SK-N-SH treated with all-trans-retinoic acid at 6 μM for 48 hours (cell line): ENCODE measurements around the gene FAM174B.

ENCODE experiments used
- ATAC-seq: fragments of 200-7000 bp; cut with Tn5 transposase; 3 replicates; pipeline ENCODE4 v1.9.1; 2020; ENCODE audit warnings: mild to moderate bottlenecking, moderate library complexity
- ARNTL ChIP-seq: fragments of 450-650 bp; formaldehyde crosslinking; IDR thresholded peaks from 2 replicates; pipeline ENCODE4 v1.5.0; 2020; ENCODE audit warnings: low read depth, mild to moderate bottlenecking, moderate library complexity, borderline replicate concordance
- BACH2 ChIP-seq: fragments of 250-450 bp; sonication (Bioruptor Pico); IDR thresholded peaks from 2 replicates; pipeline ENCODE4 v1.9.0; 2021; ENCODE audit warnings: mild to moderate bottlenecking, borderline replicate concordance
- CREB5 ChIP-seq: fragments of 250-450 bp; sonication (Bioruptor Pico); IDR thresholded peaks from 2 replicates; pipeline ENCODE4 v1.5.1; 2020; ENCODE audit warnings: low read depth, mild to moderate bottlenecking, moderate library complexity
- CSDC2 ChIP-seq: fragments of 250-450 bp; sonication (Bioruptor Pico); IDR thresholded peaks from 2 replicates; pipeline ENCODE4 v1.5.0; 2020; ENCODE audit warnings: mild to moderate bottlenecking, moderate library complexity
- CSRNP3 ChIP-seq: fragments of 250-450 bp; sonication (Bioruptor Pico); IDR thresholded peaks from 2 replicates; pipeline ENCODE4 v1.5.1; 2021; ENCODE audit warnings: mild to moderate bottlenecking, moderate library complexity
- ESRRG ChIP-seq: fragments of 250-450 bp; sonication (Bioruptor Pico); IDR thresholded peaks from 2 replicates; pipeline ENCODE4 v1.6.1; 2021; ENCODE audit warnings: mild to moderate bottlenecking
- GLIS3 ChIP-seq: fragments of 250-450 bp; sonication (Bioruptor Pico); IDR thresholded peaks from 2 replicates; pipeline ENCODE4 v1.5.0; 2020; ENCODE audit warnings: mild to moderate bottlenecking, moderate library complexity
- ISL1 ChIP-seq: fragments of 250-450 bp; sonication (Bioruptor Pico); IDR thresholded peaks from 2 replicates; pipeline ENCODE4 v2.1.2; 2022; ENCODE audit warnings: mild to moderate bottlenecking, moderate library complexity
- OSR1 ChIP-seq: fragments of 250-450 bp; sonication (Bioruptor Pico); IDR thresholded peaks from 2 replicates; pipeline ENCODE4 v1.8.0; 2022; ENCODE audit warnings: moderate library complexity, mild to moderate bottlenecking, inconsistent platforms
- PATZ1 ChIP-seq: fragments of 250-450 bp; sonication (Bioruptor Pico); IDR thresholded peaks from 2 replicates; pipeline ENCODE4 v1.8.0; 2020; ENCODE audit warnings: mild to moderate bottlenecking, moderate library complexity, borderline replicate concordance
- POU6F1 ChIP-seq: fragments of 250-450 bp; sonication (Bioruptor Pico); IDR thresholded peaks from 2 replicates; pipeline ENCODE4 v1.8.0; 2021; ENCODE audit warnings: low read depth, mild to moderate bottlenecking, moderate library complexity, borderline replicate concordance
- PPARA ChIP-seq: fragments of 250-450 bp; sonication (Bioruptor Pico); IDR thresholded peaks from 2 replicates; pipeline ENCODE4 v1.5.0; 2020; ENCODE audit warnings: mild to moderate bottlenecking, borderline replicate concordance
- SNAI2 ChIP-seq: fragments of 250-450 bp; sonication (Bioruptor Pico); IDR thresholded peaks from 2 replicates; pipeline ENCODE4 v1.5.0; 2020; ENCODE audit warnings: mild to moderate bottlenecking, moderate library complexity
- TCF4 ChIP-seq: fragments of 250-450 bp; sonication (Bioruptor Pico); IDR thresholded peaks from 2 replicates; pipeline ENCODE4 v1.8.0; 2021; ENCODE audit warnings: mild to moderate bottlenecking, moderate library complexity, borderline replicate concordance
- TSHZ2 ChIP-seq: fragments of 250-450 bp; sonication (Bioruptor Pico); IDR thresholded peaks from 2 replicates; pipeline ENCODE4 v1.5.0; 2020; ENCODE audit warnings: mild to moderate bottlenecking, moderate library complexity
- ZC3H10 ChIP-seq: fragments of 250-450 bp; sonication (Bioruptor Pico); IDR thresholded peaks from 2 replicates; pipeline ENCODE4 v1.5.1; 2021; ENCODE audit warnings: mild to moderate bottlenecking, moderate library complexity
- ZFP3 ChIP-seq: fragments of 250-450 bp; sonication (Bioruptor Pico); IDR thresholded peaks from 2 replicates; pipeline ENCODE4 v1.5.0; 2020; ENCODE audit warnings: mild to moderate bottlenecking, moderate library complexity
- ZFP30 ChIP-seq: fragments of 450-650 bp; formaldehyde crosslinking; IDR thresholded peaks from 2 replicates; pipeline ENCODE4 v1.5.0; 2022; ENCODE audit warnings: mild to moderate bottlenecking, moderate library complexity
- ZNF70 ChIP-seq: fragments of 450-650 bp; formaldehyde crosslinking; IDR thresholded peaks from 2 replicates; pipeline ENCODE4 v1.5.0; 2020; ENCODE audit warnings: mild to moderate bottlenecking, moderate library complexity
- ZNF8 ChIP-seq: fragments of 450-650 bp; formaldehyde crosslinking; IDR thresholded peaks from 2 replicates; pipeline ENCODE4 v1.5.0; 2020; ENCODE audit warnings: mild to moderate bottlenecking, moderate library complexity

Gene FAM174B

GRCh38 chr15:92650966-92651365 lies 4.6 kb downstream of the FAM174B start (continued):
- TF ChIP-seq POU6F1 (CRISPR knock-in tag) (no peak), ZFP30 (CRISPR knock-in tag) (no peak)

GRCh38 chr15:92650256-92650655 lies 5.3 kb downstream of the FAM174B start:
- no peak for ATAC-seq
- TF ChIP-seq ZNF70 (CRISPR knock-in tag) (no peak), PPARA (no peak), CREB5 (CRISPR knock-in tag) (no peak), OSR1 (CRISPR knock-in tag) (no peak), ARNTL (CRISPR knock-in tag) (no peak), PATZ1 (CRISPR knock-in tag) (no peak), ZC3H10 (CRISPR knock-in tag) (no peak), CSRNP3 (no peak), BACH2 (CRISPR knock-in tag) (no peak), ESRRG (CRISPR knock-in tag) (no peak), ZFP3 (no peak), POU6F1 (CRISPR knock-in tag) (no peak), TCF4 (no peak), SNAI2 (CRISPR knock-in tag) (no peak), CSDC2 (CRISPR knock-in tag) (no peak)

GRCh38 chr15:92648190-92648875 lies 7.2 kb downstream of the FAM174B start:
- ATAC-seq = no peak
- no peak for TF ChIP-seq CSRNP3
- no peak for TF ChIP-seq ZC3H10 (CRISPR knock-in tag)
- TF ChIP-seq ESRRG (CRISPR knock-in tag) = no peak
- TF ChIP-seq ZFP3 = no peak
- TF ChIP-seq ZNF70 (CRISPR knock-in tag) = no peak
- no peak for TF ChIP-seq ISL1
- TF ChIP-seq PPARA = no peak
- TF ChIP-seq TCF4 = no peak
- TF ChIP-seq POU6F1 (CRISPR knock-in tag) = no peak
- no peak for TF ChIP-seq TSHZ2 (CRISPR knock-in tag)
- no peak for TF ChIP-seq PATZ1 (CRISPR knock-in tag)
- TF ChIP-seq OSR1 (CRISPR knock-in tag) = no peak
- TF ChIP-seq GLIS3 = no peak
- TF ChIP-seq ZFP30 (CRISPR knock-in tag) = no peak
- no peak for TF ChIP-seq ZNF8
